Measurements from ENCODE around the gene SNX4. TPM values are rescaled to one million over a fixed set of nuclear protein-coding genes. Genes with fewer than 3 reads are reported as not detected.

Gene SNX4
- total and polyA plus RNA-seq, 4 donors, result 17.3 to 38.7 (median 31.6) TPM

DNA sequence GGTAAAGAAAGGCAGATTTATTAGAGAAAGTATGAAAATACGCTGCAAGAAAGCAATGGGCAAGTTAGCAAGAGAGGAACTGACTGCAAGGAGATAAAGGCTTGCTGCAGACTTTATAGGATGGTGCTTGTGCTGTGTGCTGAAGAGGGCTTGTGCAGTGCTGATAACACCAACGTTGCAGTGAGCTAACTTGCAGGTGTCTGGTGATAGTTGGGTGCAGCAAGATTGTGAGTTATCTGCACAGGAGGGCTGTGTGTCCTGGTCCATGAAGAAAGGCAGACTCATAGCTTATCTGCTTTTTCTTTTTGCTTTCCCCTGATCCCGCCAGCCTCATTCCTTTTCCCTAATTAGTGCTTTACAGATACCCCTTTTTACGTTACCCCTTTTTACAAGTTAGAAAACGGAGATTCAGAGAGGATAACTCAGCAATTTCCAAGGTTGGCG, 86.9 kb downstream of the SNX4 start:
- H3K36me3 ChIP-seq (ENCODE audit: control insufficient read depth in 1 of 2, insufficient read depth in 2 of 2, low read length in 1 of 2), result no peaks in the 10 kb centered on the region
- no peak overlapping the region for H3K4me3 ChIP-seq (ENCODE audit: low read length in 2 of 2)
- no peak for ATAC-seq (ENCODE audit: low FRiP score)
- H3K9me3 ChIP-seq (ENCODE audit: control insufficient read depth, low read length), result no peaks in the 10 kb centered on the region
- no peaks in the 10 kb centered on the region for H3K4me1 ChIP-seq (ENCODE audit: control insufficient read depth in 1 of 2, insufficient read depth in 2 of 2, low read length in 2 of 2)
- H3K27ac ChIP-seq (ENCODE audit: low read depth in 1 of 2, low read length in 2 of 2), result no peak overlapping the region
- 85 to 93% methylated on average over 6 of the region's 6 CpGs for WGBS, 2 donors
- no peaks in the 10 kb centered on the region for H3K27me3 ChIP-seq (ENCODE audit: control insufficient read depth in 1 of 2, insufficient read depth in 2 of 2, low read length in 1 of 2)
- DNase-seq, result no peak
- intact Hi-C loops (cut with DNase I), result loop anchor here in 1 of 2 donors (10.0 kb wide), 1 partner anchor 498 kb away; the partner anchor contains the start of gene MUC13

DNA sequence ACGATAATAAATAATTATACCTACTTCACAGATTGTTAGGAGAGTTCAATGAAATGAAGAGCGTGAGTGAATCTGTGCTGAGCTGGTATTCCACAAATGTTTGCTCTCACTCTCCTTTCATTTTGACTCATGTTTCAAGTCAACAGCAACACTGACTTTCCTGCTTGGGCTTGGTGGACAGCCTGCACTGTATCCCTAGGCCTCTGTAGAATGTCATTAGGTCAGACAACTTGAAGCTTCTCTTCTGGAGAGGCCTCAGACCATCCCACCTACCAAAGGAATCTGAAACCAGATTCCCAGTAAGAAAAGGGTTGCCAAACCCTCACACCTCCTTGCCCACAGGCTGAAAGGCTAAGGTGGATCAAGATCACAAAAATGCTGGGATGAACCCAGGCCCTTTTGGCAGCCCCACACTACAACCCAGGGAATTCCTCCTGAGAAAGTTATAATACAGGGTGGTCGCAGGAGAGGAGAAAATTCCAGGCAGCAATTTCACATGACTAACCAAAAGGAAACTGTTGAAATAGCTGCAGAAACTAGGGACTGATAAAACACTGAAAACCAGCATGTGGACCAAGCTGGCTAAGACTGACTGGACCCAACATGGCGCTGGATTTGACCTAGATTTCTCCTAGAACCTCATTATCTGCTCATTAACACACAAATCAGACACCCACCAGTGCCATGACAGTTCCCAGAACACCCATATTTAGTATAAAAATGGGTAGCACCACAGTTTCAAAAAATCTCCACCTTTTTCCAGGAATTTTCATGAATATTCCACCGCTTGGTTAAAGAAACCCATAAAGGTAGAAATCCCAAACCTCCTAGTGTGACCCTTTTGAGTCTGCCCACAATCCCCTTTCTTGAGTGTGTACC, 87.9 kb downstream of the SNX4 start:
- no peak overlapping the region for H3K27ac ChIP-seq (ENCODE audit: low read depth in 1 of 2, low read length in 2 of 2)
- H3K9me3 ChIP-seq (ENCODE audit: control insufficient read depth, low read length), result no peaks in the 10 kb centered on the region
- DNase-seq, result no peak
- H3K4me3 ChIP-seq (ENCODE audit: low read length in 2 of 2), result no peak overlapping the region
- no peaks in the 10 kb centered on the region for H3K27me3 ChIP-seq (ENCODE audit: control insufficient read depth in 1 of 2, insufficient read depth in 2 of 2, low read length in 1 of 2)
- intact Hi-C loops (cut with DNase I), result loop anchor here in 1 of 2 donors (10.0 kb wide), 1 partner anchor 497 kb away; the partner anchor contains the start of gene MUC13
- no peaks in the 10 kb centered on the region for H3K36me3 ChIP-seq (ENCODE audit: control insufficient read depth in 1 of 2, insufficient read depth in 2 of 2, low read length in 1 of 2)
- H3K4me1 ChIP-seq (ENCODE audit: control insufficient read depth in 1 of 2, insufficient read depth in 2 of 2, low read length in 2 of 2), result no peaks in the 10 kb centered on the region
- ATAC-seq (ENCODE audit: low FRiP score), result no peak
- 83 to 96% methylated on average over 5 of the region's 5 CpGs for WGBS, 2 donors

DNA sequence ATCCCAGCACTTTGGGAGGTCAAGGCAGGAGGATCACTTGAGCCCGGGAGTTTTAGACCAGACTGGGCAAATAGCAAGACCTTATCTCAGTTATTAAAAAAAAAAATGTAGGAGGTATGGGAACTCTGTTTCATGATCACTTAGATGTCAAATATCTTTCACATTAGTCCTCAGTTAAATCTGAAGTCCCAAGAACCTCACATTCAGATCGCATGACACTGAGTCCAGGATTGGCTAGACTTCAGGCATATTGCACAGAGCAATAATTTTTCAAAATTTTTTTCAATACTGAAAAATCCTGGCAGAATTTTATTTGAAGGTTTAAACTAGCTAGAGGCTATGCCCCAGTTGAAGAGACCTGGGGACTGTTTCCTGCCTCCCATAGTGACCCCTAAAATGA, 88.6 kb downstream of the SNX4 start:
- Histone ChIP-seq H3K27me3 (ENCODE audit: control insufficient read depth in 1 of 2, insufficient read depth in 2 of 2, low read length in 1 of 2) (no peaks in the 10 kb centered on the region), H3K36me3 (ENCODE audit: control insufficient read depth in 1 of 2, insufficient read depth in 2 of 2, low read length in 1 of 2) (no peaks in the 10 kb centered on the region), H3K27ac (ENCODE audit: low read depth in 1 of 2, low read length in 2 of 2) (no peak overlapping the region), H3K4me1 (ENCODE audit: control insufficient read depth in 1 of 2, insufficient read depth in 2 of 2, low read length in 2 of 2) (no peaks in the 10 kb centered on the region), H3K4me3 (ENCODE audit: low read length in 2 of 2) (no peak overlapping the region), H3K9me3 (ENCODE audit: control insufficient read depth, low read length) (no peaks in the 10 kb centered on the region)
- DNase-seq (no peak), ATAC-seq (ENCODE audit: low FRiP score) (no peak)
- 96 to 97% methylated on average over 2 of the region's 2 CpGs for WGBS, 2 donors
- intact Hi-C loops (cut with DNase I), result loop anchor here in 1 of 2 donors (10.0 kb wide), 1 partner anchor 497 kb away; the partner anchor contains the start of gene MUC13

DNA sequence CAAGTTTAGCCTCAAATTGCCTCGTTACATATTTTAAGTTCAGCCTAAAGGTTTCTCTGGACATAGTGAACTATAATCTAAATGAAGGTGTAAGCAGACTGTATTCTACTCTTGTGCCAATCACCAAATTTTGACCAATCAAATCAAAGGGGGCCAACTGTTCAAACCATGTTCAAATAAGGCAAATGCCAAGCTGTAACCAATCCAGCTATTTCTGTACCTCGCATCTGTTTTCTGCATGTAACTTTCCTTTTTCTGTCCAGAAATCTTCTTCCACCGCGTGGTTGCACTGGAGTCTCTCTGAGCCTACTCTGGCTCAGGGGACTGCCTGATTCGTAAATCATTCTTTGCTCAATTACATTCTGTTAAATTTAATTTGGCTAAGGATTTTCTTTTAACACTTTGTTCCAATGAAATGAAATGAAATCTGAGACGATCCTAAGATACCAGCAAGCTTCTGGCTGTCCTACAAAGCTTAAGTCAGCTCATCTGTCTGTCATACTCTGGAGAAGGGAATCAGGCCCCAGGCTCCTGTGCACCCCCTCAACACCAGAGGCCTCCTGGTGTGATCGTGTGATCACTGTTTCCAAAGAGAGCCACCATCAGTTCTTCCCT, 91.7 kb downstream of the SNX4 start:
- H3K9me3 ChIP-seq (ENCODE audit: control insufficient read depth, low read length), result no peaks in the 10 kb centered on the region
- no peaks in the 10 kb centered on the region for H3K4me1 ChIP-seq (ENCODE audit: control insufficient read depth in 1 of 2, insufficient read depth in 2 of 2, low read length in 2 of 2)
- no peaks in the 10 kb centered on the region for H3K27me3 ChIP-seq (ENCODE audit: control insufficient read depth in 1 of 2, insufficient read depth in 2 of 2, low read length in 1 of 2)
- H3K36me3 ChIP-seq (ENCODE audit: control insufficient read depth in 1 of 2, insufficient read depth in 2 of 2, low read length in 1 of 2), result no peaks in the 10 kb centered on the region
- no peak overlapping the region for H3K4me3 ChIP-seq (ENCODE audit: low read length in 2 of 2)
- DNase-seq (no peak), ATAC-seq (ENCODE audit: low FRiP score) (no peak)
- no peak overlapping the region for H3K27ac ChIP-seq (ENCODE audit: low read depth in 1 of 2, low read length in 2 of 2)
- 74 to 80% methylated on average over 7 of the region's 7 CpGs for WGBS, 2 donors
- intact Hi-C loops (cut with DNase I), result no loop called here

DNA sequence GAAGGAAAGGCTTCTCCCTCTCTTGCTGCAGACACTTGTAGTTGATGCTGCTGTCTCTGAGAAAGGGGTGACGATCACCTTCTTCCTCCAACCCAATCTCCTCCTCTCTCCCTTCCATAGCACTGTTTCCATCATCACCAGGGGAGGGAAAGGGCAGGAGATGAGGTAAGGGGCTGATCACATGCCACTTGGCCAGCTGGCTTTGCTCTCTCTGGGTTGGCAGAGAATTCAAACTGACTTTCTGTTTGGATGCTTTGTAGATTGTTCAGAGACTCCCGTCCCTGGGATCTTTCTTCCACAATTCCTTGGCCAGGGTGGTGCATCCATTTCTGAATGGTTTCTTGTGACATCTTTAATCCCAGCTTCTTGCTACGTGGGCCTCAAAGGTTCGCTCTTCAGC, 101.7 kb downstream of the SNX4 start:
- intact Hi-C loops (cut with DNase I), result no loop called here
- no peaks in the 10 kb centered on the region for H3K9me3 ChIP-seq (ENCODE audit: control insufficient read depth, low read length)
- H3K36me3 ChIP-seq (ENCODE audit: control insufficient read depth in 1 of 2, insufficient read depth in 2 of 2, low read length in 1 of 2), result no peaks in the 10 kb centered on the region
- H3K27me3 ChIP-seq (ENCODE audit: control insufficient read depth in 1 of 2, insufficient read depth in 2 of 2, low read length in 1 of 2), result no peaks in the 10 kb centered on the region
- H3K4me1 ChIP-seq (ENCODE audit: control insufficient read depth in 1 of 2, insufficient read depth in 2 of 2, low read length in 2 of 2), result no peaks in the 10 kb centered on the region
- WGBS, 2 donors, result 76 to 84% methylated on average over 4 of the region's 4 CpGs
- H3K27ac ChIP-seq (ENCODE audit: low read depth in 1 of 2, low read length in 2 of 2), result no peak overlapping the region
- DNase-seq (no peak), ATAC-seq (ENCODE audit: low FRiP score) (no peak)
- no peak overlapping the region for H3K4me3 ChIP-seq (ENCODE audit: low read length in 2 of 2)

DNA sequence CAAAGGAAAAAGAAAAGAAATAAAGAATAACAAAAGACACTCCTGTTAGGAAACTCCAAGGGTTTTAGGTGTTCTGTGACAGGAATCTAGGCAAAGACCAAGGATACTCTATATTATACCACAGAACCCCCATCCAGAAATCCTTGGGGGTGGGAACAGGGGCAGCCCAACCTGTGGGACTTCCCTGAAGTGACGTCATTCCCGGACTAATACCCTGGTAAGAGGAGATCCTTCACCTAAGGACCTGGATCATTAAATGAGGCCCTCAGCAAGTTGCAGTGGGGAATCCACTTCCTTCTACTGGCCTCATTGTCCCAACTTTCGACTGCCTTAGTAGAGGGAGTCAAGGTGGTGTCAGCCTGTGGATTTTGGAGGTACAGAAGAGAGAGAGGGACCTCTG, 103.8 kb downstream of the SNX4 start:
- Histone ChIP-seq H3K36me3 (ENCODE audit: control insufficient read depth in 1 of 2, insufficient read depth in 2 of 2, low read length in 1 of 2) (no peaks in the 10 kb centered on the region), H3K4me1 (ENCODE audit: control insufficient read depth in 1 of 2, insufficient read depth in 2 of 2, low read length in 2 of 2) (no peaks in the 10 kb centered on the region), H3K27ac (ENCODE audit: low read depth in 1 of 2, low read length in 2 of 2) (no peak overlapping the region), H3K9me3 (ENCODE audit: control insufficient read depth, low read length) (no peaks in the 10 kb centered on the region), H3K27me3 (ENCODE audit: control insufficient read depth in 1 of 2, insufficient read depth in 2 of 2, low read length in 1 of 2) (no peaks in the 10 kb centered on the region), H3K4me3 (ENCODE audit: low read length in 2 of 2) (no peak overlapping the region)
- 81 to 92% methylated on average over 3 of the region's 3 CpGs for WGBS, 2 donors
- no peak for DNase-seq
- intact Hi-C loops (cut with DNase I), result no loop called here
- no peak for ATAC-seq (ENCODE audit: low FRiP score)

DNA sequence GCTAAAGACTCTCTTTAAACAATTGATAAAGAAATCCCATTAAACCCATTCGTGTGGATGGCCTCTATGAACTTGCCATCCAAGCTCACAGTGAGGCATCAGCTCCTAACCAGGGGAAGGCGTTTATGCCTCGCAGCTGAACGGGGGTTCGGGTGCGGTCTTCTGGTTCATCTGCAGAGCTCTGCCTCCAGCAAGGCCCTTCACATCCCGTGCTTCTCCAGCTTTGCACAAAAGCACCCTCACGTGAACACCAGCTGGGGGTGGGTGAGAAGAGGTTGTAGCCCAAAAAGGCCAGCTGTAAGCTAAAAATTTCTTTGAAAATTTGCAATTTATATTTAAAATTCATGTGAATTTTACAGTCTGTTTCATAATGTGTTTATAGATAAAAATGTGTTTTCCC, 105.3 kb downstream of the SNX4 start:
- Histone ChIP-seq H3K9me3 (ENCODE audit: control insufficient read depth, low read length) (no peaks in the 10 kb centered on the region), H3K4me1 (ENCODE audit: control insufficient read depth in 1 of 2, insufficient read depth in 2 of 2, low read length in 2 of 2) (no peaks in the 10 kb centered on the region), H3K36me3 (ENCODE audit: control insufficient read depth in 1 of 2, insufficient read depth in 2 of 2, low read length in 1 of 2) (no peaks in the 10 kb centered on the region), H3K4me3 (ENCODE audit: low read length in 2 of 2) (no peak overlapping the region), H3K27ac (ENCODE audit: low read depth in 1 of 2, low read length in 2 of 2) (no peak overlapping the region), H3K27me3 (ENCODE audit: control insufficient read depth in 1 of 2, insufficient read depth in 2 of 2, low read length in 1 of 2) (no peaks in the 10 kb centered on the region)
- 80 to 81% methylated on average over 8 of the region's 8 CpGs for WGBS, 2 donors
- intact Hi-C loops (cut with DNase I), result no loop called here
- no peak for DNase-seq
- no peak for ATAC-seq (ENCODE audit: low FRiP score)

DNA sequence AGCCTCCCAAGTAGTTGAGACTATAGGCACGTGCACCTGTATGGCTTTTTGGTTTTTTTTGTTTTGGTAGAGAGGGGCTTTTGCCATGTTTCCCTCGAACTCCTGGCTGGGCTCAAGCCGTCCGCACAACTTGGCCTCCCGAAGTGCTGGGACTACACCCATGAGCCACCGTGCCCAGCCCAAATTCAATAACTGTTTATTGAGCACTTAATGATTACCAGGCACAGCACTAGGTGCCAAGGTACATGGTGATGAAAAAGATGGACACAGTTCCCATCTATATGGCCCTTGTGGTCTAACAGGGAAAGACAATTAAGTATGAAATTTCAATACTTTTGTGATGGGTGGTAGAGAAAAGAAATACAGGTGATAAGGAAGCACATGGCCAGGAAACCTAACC, 109.1 kb downstream of the SNX4 start:
- DNase-seq, result no peak
- Histone ChIP-seq H3K9me3 (ENCODE audit: control insufficient read depth, low read length) (peaks cover 1% of the 10 kb centered on the region), H3K27me3 (ENCODE audit: control insufficient read depth in 1 of 2, insufficient read depth in 2 of 2, low read length in 1 of 2) (no peaks in the 10 kb centered on the region), H3K27ac (ENCODE audit: low read depth in 1 of 2, low read length in 2 of 2) (no peak overlapping the region), H3K4me1 (ENCODE audit: control insufficient read depth in 1 of 2, insufficient read depth in 2 of 2, low read length in 2 of 2) (peaks cover 0 to 2% of the 10 kb centered on the region in 2 donors), H3K4me3 (ENCODE audit: low read length in 2 of 2) (no peak overlapping the region), H3K36me3 (ENCODE audit: control insufficient read depth in 1 of 2, insufficient read depth in 2 of 2, low read length in 1 of 2) (no peaks in the 10 kb centered on the region)
- intact Hi-C loops (cut with DNase I), result no loop called here
- WGBS, 2 donors, result 92 to 94% methylated on average over 6 of the region's 6 CpGs
- ATAC-seq (ENCODE audit: low FRiP score), result no peak

DNA sequence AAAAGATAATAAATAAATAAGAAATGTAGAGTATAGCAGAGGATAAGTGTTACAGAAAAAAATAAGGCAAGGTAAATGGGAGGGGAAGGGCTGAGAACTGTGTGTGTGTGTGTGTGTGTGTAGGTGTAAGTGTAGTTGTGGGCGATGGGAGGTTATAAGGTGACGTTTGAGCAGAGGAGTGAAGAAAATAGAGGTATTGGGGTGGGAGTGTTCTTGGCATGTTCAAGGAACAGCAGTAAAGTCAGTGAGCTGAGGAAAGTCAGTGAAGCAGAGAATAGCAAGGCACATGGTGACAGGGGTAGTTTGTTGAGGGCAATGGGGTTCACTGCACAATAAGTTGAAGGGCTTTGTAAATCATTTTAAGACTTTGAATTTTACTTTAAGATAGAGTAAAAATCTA, 113.9 kb downstream of the SNX4 start:
- H3K27ac ChIP-seq (ENCODE audit: low read depth in 1 of 2, low read length in 2 of 2), result no peak overlapping the region
- H3K36me3 ChIP-seq (ENCODE audit: control insufficient read depth in 1 of 2, insufficient read depth in 2 of 2, low read length in 1 of 2), result no peaks in the 10 kb centered on the region
- H3K27me3 ChIP-seq (ENCODE audit: control insufficient read depth in 1 of 2, insufficient read depth in 2 of 2, low read length in 1 of 2), result no peaks in the 10 kb centered on the region
- peaks cover 0 to 5% of the 10 kb centered on the region in 2 donors for H3K4me1 ChIP-seq (ENCODE audit: control insufficient read depth in 1 of 2, insufficient read depth in 2 of 2, low read length in 2 of 2)
- ATAC-seq (ENCODE audit: low FRiP score) (no peak), DNase-seq (no peak)
- H3K9me3 ChIP-seq (ENCODE audit: control insufficient read depth, low read length), result peaks cover 1% of the 10 kb centered on the region
- intact Hi-C loops (cut with DNase I), result no loop called here
- H3K4me3 ChIP-seq (ENCODE audit: low read length in 2 of 2), result no peak overlapping the region
- 90 to 91% methylated on average over 2 of the region's 2 CpGs for WGBS, 2 donors
